AG20443 (cell line): ENCODE measurements around the gene TFF3.

Experiments used
- DNase-seq: peaks from one replicate; pipeline ENCODE4 v3.0.0; 2012; ENCODE audit warnings: low spot score, mixed read lengths

Gene TFF3, protein sequence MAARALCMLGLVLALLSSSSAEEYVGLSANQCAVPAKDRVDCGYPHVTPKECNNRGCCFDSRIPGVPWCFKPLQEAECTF

DNA sequence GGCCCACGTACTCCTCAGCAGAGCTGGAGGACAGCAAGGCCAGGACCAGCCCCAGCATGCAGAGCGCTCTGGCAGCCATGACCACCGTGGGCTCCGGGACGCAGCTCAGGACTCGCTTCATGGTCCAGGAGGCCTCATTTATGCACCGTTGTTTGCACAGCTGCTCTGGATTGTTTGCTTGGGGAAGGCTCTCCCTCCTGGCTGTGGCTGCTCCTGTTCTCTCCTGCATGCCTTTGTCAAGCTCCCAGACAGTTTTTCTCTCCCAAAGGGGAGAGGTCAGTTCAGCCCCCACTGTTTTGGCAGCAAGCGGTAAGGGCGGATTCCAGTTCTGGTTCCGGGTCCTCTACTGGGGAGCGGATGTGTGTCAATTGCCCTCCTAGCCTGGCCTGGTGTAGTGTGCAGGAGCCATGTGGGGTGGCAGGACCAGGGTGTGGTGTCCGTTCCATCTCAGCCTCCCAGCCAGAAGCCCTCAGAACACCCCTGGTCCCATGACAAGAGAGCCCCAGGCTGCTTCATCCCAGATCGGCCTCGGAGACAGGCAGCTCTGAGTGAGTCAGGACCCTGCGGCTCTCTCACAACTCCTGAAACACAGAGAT, at the start of gene TFF3:
TSS of gene TFF3 (minus strand) at position 114 of the 596 bp plus-strand sequence. CDS start at position 79, 35 bp downstream.
- no peak for DNase-seq

DNA sequence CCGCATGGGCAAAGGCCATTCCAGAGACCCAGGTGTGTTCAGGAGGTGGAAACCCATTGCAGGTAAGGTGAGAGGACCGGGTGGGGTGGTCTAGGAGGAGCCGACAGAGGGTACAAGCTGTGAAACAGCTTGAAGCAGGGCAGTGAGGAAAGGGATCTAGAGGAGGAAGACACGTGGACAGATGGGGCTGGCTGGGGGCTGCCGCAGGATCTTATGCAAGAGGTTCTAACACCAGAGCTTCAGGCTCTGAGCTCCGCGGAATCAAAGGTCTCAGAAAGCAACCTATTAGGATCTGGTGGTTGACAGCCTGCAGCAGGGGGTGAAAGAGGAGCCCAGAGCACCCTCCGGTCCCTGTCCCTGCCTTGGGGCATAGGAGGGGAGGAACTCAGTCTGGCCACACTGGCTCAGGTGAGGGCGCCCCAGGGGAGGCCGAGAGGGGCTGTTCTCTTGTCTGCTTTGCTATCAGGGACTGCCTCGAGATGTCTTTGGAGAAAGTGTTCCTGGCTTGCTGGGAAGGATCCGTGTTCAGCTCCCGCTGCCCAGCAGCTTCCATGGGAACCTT, 49.2 kb upstream of the TFF3 start:
- DNase-seq = no peak

DNA sequence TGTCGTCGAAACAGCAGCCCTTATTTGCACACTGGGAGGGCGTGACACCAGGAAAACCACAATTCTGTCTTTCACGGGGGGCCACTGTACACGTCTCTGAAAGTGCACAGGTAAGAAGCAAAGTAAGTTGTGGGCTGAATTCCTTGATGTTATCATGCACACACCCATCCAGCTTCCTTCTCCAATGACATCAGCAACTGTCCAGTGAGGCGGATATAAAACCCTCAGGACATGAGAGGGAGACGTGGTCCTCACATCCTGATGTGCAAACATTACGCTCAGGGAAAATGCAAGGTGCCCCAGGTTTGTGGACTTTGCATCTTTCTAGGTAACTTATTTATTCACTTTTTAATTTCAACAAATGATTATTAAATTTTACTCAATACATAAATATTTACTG, 48.1 kb upstream of the TFF3 start:
- DNase-seq = no peak

DNA sequence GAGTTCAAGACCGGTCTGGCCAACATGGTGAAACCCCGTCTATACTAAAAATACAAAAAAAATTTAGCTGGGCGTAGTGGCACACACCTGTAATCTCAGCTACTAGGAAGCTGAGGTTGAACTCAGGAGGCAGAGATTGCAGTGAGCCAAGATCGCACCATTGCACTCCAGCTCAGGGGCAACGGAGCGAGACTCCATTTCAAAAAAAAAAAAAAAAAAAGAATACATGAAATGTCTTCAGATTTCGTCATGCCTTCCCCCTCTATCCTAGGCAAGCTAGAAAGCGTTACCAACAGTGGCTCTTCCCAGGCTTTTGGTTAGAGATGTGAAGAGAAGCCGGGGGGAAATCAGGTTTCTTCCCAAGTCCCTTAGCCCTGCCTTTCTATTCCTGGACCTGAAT, 47.5 kb upstream of the TFF3 start:
- no peak for DNase-seq

DNA sequence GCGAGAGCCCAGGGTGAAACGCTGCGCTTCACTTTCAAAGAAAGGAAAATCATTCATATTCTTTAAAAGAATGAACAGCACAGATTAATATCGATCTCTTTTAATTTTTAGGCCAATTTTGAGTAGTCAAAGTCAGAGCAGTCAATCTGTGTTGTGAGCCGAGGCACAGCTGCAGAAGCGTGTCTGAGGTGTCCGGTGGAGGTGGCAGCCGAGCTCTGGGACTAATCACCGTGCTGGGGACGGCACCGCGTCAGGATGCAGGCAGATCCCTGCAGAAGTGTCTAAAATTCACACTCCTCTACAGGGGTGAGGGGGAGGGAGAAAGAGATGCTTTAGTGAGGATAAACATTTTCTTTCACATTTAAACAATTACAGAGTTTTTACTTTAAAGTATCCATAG, 47.0 kb upstream of the TFF3 start:
- DNase-seq = no peak

DNA sequence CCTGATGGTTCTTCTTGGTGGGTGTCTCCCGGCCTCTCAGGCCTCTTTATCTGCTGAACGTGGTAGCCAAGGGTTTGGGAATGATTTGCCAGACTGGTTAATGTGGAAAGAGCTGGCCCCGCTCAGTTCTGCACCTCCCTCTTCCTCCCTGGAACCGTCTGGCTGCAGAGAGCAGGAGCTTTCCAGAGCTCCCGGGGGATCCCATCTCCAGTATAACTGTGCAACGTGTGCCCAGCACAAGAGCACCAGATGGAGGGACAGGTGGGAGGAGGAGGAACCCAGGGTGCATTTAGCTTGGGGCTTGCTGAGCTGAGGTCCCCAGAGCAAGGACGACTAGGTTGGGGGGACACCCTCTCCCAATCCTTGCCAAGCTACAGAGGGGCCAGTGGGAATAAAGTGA, 46.1 kb upstream of the TFF3 start:
- DNase-seq = no peak

DNA sequence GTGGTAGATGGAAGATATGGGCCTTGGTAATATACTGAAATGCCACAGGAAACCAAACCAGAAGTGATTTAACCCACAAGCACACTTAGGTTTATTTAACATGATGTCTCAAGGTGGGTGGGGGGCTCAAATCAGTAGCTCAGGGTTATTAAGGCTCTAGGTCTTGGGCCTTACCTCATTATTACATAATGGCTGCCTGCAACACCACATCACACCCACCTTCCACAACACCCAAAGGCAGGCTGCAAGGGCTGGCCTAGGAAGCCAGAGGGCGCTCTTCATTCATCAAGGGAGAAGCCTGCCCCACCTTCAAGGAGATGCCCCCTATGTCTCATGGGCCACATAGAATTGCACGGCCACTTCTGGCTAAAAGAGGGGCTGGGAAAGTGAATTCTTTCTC, 45.1 kb upstream of the TFF3 start:
- no peak for DNase-seq

DNA sequence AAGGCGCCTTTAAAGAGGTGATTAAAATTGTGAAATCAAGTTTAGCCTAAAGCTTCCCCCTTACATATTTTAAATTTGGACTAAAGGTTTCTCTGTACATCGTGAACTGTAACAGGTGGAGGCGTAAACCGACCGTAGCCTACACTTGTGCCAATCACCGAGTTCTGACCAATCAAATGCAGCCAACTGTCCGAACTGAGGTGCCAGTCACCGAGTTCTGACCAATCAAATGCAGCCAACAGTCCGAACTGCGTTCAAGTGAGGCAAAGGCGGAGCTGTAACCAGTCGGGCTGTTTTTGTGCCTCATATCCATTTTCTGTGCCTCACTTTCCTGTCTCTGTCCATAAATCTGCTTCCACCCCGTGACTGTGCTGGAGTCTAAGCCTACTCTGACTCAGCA, 43.7 kb upstream of the TFF3 start:
- DNase-seq = no peak

DNA sequence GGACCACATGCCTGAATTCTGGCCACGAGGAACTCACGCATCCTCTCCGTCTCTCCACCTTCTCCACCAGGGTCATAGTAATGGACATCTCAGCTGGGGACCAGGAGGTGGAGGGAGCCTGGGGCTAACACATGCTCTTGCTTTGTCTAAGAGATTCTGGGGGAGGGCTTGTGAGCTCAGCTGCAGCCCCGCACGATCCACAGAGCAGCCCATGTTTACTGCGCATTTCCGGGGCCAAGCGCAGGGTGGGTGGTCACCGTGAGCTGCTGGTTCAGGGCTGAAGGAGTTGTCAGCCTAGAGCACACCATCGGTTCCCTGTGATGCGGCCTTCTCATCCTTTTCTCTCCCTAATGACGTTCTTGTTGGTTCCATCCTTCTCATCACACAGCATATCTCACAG, 43.1 kb upstream of the TFF3 start:
- no peak for DNase-seq

DNA sequence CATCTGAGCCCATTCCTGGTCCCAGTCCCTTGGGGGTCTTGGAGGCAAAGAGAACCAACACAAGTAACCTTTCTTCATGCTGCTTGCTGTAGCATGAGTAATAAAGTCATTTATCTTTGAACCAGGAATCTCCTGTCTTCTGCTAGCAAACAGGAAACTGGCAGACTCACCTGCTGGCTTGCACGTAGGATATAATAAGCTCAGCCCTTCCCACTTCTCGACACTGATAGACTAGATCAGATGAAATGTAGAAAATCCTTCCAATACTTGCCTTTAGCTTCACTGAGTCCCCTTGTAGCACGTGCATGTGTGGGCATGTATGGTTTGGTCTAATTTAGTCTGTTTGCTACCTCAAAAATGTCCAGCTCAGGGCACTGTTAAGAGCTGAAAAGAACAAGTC, 42.1 kb upstream of the TFF3 start:
- no peak for DNase-seq

DNA sequence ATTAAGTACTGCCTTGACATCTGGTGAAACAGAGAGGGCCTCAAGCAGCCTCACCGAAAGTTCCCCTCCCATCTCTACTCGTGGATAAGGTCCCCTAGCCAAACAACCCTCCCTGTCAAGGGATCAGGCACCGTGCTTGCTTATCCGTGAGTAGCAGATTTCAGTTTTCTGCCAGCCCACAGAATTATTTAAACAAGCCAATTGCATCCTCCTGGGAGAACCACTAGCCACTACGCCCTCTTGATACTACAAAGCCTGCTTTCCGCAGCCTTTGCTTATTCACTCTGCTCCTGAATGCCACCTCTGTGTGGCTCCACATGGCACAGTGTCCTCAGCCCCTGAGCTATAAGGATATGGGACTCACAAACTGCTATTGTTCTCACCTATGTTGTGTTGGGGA, 41.4 kb upstream of the TFF3 start:
- DNase-seq = no peak

DNA sequence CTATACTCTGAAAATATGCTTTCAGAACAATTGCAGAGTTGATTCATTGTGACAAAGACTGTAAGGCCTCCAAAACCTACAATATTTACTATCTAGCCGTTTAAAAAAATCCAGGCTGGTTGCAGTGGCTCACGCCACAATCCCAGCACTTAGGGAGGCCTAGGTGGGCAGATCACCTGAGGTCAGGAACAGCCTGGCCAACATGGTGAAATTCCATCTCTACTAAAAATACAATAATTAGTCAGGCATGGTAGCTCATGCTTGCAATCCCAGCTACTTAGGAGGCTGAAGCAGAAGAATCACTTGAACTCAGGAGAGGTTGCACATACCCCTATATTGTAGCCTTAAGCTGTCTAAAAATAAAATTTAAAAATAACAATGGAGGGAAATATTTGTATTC, 40.8 kb upstream of the TFF3 start:
- no peak for DNase-seq

DNA sequence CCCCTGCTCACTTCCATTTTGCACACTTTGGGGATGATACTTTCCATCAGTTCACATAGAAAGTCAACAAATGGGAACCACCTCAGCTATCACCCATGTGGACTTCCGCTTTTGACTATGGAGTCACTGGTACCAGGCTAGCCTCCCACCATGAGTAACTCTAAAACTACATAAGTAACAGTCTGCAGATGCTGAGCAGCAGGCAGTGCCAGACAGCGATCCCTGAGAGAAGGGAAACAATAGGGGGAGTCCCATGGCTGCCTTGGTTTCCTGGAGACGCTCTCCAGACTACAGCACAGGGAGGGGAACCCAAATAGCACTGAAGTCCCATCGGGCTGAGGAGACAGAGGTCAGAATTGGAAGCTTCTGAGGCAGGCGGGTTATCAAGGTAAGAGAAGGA, 38.4 kb upstream of the TFF3 start:
- no peak for DNase-seq

DNA sequence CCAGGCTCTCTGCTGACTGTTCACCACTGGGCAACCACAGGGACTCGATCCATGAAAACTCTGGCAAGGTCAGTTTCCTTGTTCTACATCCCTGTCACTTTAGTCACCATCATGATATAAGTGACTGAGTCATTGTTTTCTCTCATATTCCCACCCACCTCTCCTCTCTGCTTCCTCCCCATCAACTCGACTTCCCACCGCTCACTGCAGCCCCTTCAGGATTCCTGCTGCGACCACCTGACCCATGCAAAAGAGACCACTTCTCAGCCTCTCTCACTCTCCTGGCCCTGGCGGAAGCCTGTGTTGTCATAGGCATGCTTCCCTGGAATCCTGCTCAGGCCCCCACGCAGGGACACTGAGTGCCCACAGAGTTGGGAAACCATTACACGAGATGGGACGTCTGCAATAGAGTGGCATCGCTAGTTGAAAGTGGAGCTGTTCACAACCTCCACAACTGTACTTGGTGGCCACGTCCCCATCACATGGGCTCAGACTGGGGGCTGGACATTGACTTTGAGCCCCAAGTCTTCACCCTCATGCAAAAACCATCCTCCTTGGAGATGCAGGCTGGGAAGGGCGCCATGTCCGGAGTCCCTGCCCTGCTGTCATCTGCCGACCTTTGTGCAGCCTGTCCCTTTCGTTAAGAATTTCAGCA, 37.4 kb upstream of the TFF3 start:
- DNase-seq = no peak

DNA sequence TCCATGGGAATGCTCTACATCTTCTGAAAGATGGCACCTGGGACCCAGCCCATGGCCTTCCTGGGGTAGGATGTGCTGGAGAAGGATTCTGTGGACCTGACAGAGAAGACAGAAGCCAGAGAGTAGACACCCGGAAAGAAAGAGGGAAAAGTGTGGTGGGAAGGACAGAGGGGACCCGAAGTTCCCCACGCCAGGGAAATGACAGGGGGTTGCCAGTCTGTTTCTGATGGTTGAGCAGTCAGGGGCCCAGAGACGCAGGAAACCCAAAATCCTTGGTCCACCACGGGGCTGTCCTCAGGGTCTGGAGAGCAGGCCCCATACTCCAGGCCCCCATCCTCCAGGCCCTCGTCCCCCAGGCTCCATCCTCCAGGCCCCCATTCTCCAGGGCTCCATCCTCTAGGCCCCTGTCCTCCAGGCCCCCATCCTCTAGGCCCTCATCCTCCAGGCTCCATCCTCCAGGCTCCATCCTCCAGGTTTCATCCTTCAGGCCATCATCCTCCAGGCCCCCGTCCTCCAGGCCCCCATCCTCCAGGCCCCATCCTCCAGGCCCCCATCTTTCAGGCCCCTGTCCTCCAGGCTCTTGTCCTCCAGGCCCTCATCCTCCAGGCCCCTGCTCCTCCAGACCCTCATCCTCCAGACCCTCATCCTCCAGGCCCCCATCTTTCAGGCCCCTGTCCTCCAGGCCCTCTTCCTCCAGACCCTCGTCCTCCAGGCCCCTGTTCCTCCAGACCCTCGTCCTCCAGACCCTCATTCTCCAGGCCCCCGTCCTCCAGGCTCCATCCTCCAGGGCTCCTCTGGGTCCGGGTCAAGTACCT, 36.6 kb upstream of the TFF3 start:
- DNase-seq = no peak

DNA sequence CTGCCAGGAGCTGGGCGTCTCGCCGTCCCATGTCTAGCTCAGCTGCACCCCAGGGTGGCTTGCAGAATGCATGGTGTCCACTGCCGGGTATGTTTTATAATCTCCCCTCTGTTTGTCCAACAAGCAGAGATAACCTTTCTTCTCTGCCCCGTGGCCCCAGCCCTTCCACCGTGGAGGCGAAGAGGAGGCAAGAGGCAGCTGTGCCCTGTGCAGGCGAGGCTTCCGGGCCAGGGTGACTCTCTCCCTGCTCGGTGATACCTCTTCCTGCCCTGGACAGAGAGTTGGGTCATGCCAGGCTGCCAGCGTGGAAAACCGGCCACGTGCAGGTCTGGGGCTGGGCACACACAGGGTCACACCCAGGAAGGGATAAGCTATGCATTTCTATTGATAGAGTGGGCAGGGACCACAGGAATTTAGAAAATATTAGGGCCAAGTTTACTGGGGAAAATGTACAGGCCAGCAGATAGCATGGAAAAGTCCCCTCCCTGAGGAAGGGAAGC, 35.8 kb upstream of the TFF3 start, which contains the start of gene TFF2:
TSS of gene TFF2 (minus strand) at position 68 of the 500 bp plus-strand sequence. CDS start at position 31, 37 bp downstream.
- DNase-seq = no peak

DNA sequence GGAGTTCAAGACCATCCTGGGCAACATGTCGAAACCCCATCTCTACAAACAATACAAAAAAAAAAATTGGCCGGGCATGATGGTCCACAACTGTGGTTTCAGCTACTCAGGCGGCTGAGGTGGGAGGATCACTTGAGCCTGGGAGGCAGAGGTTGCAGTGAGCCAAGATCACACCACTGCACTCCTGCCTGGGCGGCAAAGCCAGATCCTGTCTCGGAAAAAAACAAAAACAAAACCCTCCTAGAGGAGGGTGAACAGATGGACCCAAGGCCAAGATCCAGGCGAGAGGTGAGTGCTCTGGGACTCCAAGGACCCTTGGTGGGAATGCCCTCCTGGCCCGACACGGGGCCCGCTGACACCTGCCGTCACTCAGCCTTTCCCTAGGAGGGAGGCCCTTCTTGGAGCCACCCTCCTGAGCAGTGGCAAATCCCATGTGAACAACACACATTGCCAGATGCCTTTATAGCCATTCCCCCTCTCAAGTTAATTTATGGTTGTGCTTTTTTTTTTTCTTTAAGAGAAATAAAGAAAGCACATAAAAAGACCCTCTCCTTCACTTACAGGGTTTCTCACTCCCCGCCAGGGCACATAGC, 35.2 kb upstream of the TFF3 start:
- no peak for DNase-seq

DNA sequence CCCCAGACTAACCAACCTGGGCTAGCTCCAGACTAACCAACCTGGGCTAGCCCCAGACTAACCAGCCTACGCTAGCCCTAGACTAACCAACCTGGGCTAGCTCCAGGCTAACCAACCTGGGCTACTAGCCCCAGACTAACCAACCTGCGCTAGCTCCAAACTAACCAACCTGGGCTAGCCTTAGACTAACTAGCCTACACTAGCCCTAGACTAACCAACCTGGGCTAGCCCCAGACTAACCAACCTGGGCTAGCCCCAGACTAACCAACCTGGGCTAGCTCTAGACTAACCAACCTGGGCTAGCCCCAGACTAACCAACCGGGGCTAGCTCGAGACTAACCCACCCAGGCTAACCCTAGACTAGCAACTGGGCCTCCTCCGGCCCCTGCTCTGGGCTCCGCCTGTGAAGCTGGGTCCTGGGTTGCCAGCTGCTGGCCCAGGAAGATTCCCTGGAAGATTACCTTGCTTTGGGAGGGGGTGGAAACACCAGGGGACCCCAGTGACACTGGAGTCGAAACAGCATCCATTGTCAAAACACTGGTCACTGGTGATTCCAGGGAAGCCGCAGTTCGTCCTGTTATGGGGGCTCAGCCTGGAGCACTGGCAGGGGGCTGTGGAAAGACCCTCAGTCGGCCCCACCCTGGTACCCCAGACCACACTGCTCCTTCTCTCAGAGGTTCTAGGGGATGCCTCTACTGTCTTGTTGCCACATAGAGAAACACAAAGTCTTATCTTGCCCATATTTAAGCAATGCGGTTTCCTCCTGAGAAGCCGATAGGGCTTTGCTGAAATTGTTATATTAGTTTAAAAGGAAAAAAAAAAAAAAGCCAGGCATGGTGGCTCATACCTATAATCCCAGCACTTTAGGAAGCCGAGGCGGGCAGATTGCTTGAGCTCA, 34.5 kb upstream of the TFF3 start:
- no peak for DNase-seq

DNA sequence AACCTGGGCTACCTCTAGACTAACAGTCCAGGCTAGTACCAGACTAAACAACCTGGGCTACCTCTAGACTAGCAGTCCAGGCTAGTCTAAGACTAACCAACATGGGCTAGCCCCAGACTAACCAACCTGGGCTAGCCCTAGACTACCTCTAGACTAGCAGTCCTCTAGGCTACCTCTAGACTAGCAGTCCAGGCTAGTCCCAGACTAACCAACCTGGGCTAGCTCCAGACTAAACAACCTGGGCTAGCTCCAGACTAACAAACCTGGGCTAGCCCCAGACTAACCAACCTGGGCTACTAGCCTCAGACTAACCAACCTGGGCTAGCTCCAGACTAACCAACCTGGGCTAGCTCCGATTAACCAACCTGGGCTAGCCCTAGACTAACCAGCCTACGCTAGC, 33.6 kb upstream of the TFF3 start:
- no peak for DNase-seq

DNA sequence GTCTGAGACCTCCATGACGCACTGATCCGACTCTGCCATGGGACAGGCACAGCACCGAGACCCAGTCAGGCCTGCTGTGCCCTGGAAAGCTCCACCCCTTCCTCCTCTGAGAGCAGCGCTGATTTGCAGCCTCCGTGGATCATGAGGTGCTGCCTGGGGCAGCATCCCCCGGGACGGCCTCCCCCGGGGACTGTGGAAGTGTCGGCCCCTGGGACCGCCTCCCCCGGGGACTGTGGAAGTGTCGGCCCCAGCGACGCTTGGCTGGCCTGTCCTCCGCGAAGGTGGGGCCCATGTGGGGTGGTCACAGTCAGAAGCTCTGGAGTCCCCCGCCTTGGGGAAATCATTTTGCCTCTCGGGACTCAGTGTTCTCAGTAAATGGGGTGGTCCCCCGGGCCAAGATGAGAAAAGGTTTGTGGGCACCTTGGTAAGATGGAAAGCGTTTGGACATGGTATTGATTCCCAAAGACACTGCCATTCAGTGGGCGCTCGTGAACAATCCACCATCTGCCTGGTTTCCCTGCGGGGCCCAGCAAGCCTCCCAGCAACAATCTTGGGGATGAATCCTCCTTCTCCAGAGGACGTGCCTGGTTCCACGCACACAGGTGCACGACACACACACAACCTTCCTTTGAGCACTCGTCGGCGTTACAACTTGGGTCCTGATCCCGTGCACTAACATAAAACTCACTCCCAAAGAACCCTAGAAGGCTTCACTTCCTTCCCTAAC, 32.6 kb upstream of the TFF3 start:
- no peak for DNase-seq
